Panc1 (cell line): ENCODE data around the gene PAQR4. TPM values are rescaled to one million over a fixed set of nuclear protein-coding genes. Genes with fewer than 3 reads are reported as not detected.

Experiments
- ATAC-seq: fragments of 200-7000 bp; cut with Tn5 transposase; 2 replicates; pipeline ENCODE4 v1.9.1; 2020; ENCODE audit warnings: mild to moderate bottlenecking, moderate library complexity
- BruUV-seq: library from RNA; stranded (reverse); fragments of 400-500 nt; replicated peaks from 2 replicates; lab custom pipeline; 2021; lab: Mats Ljungman, UMichigan
- CTCF ChIA-PET: fragments of 300-600 bp; sonication (Branson Sonifier 250); formaldehyde crosslinking; loops from one replicate; lab custom pipeline; 2022; ENCODE audit warnings: antibody characterized with exemption; lab: Charles Lee
- POLR2A ChIA-PET: fragments of 300-600 bp; sonication (Branson Sonifier 250); formaldehyde crosslinking; loops from one replicate; lab custom pipeline; 2022; ENCODE audit warnings: antibody characterized with exemption; lab: Charles Lee
- DNase-seq: peaks from one replicate; pipeline ENCODE4 v3.0.0-alpha.2; 2010; ENCODE audit warnings: low read depth, low spot score
- H3K27ac ChIP-seq: 2 replicates; pipeline ENCODE4 v1.5.1; 2011; ENCODE audit warnings: mild to moderate bottlenecking, low read length, inconsistent platforms
- H3K27me3 ChIP-seq: fragments of 200-500 bp; sonication (Bioruptor generic); 2 replicates; pipeline ENCODE4 v1.6.0; 2014; ENCODE audit warnings: low read length, inconsistent platforms; ENCODE audit not compliant: control insufficient read depth, insufficient read depth
- H3K36me3 ChIP-seq: fragments of 200-500 bp; sonication (Bioruptor generic); 2 replicates; pipeline ENCODE4 v1.5.1; 2014; ENCODE audit warnings: inconsistent platforms, mild to moderate bottlenecking, low read length, moderate library complexity; ENCODE audit not compliant: control insufficient read depth, insufficient read depth
- H3K4me1 ChIP-seq: 2 replicates; pipeline ENCODE4 v1.5.1; 2011; ENCODE audit warnings: inconsistent platforms, mild to moderate bottlenecking, low read length, moderate library complexity; ENCODE audit not compliant: control insufficient read depth, insufficient read depth
- H3K4me3 ChIP-seq, 2 experiments: 2 replicates each; pipeline ENCODE4 v1.5.1; 2011 to 2012; ENCODE audit warnings: low read depth in 2 of 2, low read length in 2 of 2, mild to moderate bottlenecking in 2 of 2, inconsistent platforms in 1 of 2, moderate library complexity in 1 of 2
- H3K9me3 ChIP-seq: fragments of 200-500 bp; sonication (Bioruptor generic); 2 replicates; pipeline ENCODE4 v1.5.1; 2014; ENCODE audit warnings: low read depth, mild to moderate bottlenecking, inconsistent platforms, low read length, moderate library complexity; ENCODE audit not compliant: control insufficient read depth, insufficient read depth
- POLR2AphosphoS5 ChIP-seq: IDR thresholded peaks from 2 replicates; pipeline ENCODE4 v1.6.1; 2012; ENCODE audit warnings: mild to moderate bottlenecking, low read depth, low read length, moderate library complexity
- SIN3A ChIP-seq: IDR thresholded peaks from 2 replicates; pipeline ENCODE4 v1.6.1; 2012; ENCODE audit warnings: low read depth, mild to moderate bottlenecking, low read length, moderate library complexity, borderline replicate concordance; ENCODE audit not compliant: insufficient read depth
- TCF7L2 ChIP-seq: IDR thresholded peaks from 2 replicates; pipeline ENCODE4 v1.6.1; 2011; ENCODE audit warnings: mild to moderate bottlenecking, low read depth, low read length, inconsistent platforms
- in situ Hi-C: cut with HindIII; loops from 2 replicates; pipeline ENCODE4 v1.10.0; 2016; ENCODE audit warnings: low sequenced_read_pairs, low pct_unique_long_range_greater_than_20kb
- intact Hi-C: fragments of 100-400 bp; cut with micrococcal nuclease; formaldehyde crosslinking; loops from one replicate; pipeline ENCODE4 v1.10.0; 2022; ENCODE audit not compliant: unreplicated experiment
- total RNA-seq: library from RNA; stranded (reverse); gene quantifications from one replicate; pipeline ENCODE4 v1.2.1, GENCODE V29; 2021; ENCODE audit not compliant: unreplicated experiment
- TF ChIP-seq, protein P1 (sequence below): fragments of 450-650 bp; IDR thresholded peaks from 2 replicates; pipeline ENCODE4 v1.5.1; 2017; ENCODE audit warnings: mild to moderate bottlenecking
- TF ChIP-seq, protein P2 (sequence below), 2 experiments: IDR thresholded peaks; 2 replicates each; pipeline ENCODE4 v1.6.1; 2011 to 2012; ENCODE audit warnings: low read depth in 2 of 2, control low read depth in 1 of 2, low read length in 1 of 2, mild to moderate bottlenecking in 1 of 2, moderate library complexity in 1 of 2; ENCODE audit not compliant: insufficient read depth in 1 of 2

PAQR4 gene
- total RNA-seq, 1 experiment from 2014 or later, result 51.8 TPM

GRCh38 chr16:2952679-2953078, 16.5 kb upstream of the PAQR4 start:
- TF ChIP-seq SIN3A (no peak), TCF7L2 (no peak), POLR2AphosphoS5 (no peak)
- TF ChIP-seq, protein P1, sequence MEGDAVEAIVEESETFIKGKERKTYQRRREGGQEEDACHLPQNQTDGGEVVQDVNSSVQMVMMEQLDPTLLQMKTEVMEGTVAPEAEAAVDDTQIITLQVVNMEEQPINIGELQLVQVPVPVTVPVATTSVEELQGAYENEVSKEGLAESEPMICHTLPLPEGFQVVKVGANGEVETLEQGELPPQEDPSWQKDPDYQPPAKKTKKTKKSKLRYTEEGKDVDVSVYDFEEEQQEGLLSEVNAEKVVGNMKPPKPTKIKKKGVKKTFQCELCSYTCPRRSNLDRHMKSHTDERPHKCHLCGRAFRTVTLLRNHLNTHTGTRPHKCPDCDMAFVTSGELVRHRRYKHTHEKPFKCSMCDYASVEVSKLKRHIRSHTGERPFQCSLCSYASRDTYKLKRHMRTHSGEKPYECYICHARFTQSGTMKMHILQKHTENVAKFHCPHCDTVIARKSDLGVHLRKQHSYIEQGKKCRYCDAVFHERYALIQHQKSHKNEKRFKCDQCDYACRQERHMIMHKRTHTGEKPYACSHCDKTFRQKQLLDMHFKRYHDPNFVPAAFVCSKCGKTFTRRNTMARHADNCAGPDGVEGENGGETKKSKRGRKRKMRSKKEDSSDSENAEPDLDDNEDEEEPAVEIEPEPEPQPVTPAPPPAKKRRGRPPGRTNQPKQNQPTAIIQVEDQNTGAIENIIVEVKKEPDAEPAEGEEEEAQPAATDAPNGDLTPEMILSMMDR, result no peak
- TF ChIP-seq, protein P2, sequence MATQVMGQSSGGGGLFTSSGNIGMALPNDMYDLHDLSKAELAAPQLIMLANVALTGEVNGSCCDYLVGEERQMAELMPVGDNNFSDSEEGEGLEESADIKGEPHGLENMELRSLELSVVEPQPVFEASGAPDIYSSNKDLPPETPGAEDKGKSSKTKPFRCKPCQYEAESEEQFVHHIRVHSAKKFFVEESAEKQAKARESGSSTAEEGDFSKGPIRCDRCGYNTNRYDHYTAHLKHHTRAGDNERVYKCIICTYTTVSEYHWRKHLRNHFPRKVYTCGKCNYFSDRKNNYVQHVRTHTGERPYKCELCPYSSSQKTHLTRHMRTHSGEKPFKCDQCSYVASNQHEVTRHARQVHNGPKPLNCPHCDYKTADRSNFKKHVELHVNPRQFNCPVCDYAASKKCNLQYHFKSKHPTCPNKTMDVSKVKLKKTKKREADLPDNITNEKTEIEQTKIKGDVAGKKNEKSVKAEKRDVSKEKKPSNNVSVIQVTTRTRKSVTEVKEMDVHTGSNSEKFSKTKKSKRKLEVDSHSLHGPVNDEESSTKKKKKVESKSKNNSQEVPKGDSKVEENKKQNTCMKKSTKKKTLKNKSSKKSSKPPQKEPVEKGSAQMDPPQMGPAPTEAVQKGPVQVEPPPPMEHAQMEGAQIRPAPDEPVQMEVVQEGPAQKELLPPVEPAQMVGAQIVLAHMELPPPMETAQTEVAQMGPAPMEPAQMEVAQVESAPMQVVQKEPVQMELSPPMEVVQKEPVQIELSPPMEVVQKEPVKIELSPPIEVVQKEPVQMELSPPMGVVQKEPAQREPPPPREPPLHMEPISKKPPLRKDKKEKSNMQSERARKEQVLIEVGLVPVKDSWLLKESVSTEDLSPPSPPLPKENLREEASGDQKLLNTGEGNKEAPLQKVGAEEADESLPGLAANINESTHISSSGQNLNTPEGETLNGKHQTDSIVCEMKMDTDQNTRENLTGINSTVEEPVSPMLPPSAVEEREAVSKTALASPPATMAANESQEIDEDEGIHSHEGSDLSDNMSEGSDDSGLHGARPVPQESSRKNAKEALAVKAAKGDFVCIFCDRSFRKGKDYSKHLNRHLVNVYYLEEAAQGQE (IDR thresholded peaks at IDR 0.05; ENCODE audit: insufficient read depth in 1 of 2, low read depth in 2 of 2, low read length in 1 of 2), result no peak
- DNase-seq (no peak), ATAC-seq (no peak)
- Histone ChIP-seq H3K27me3 (no peaks in the 10 kb centered on the region), H3K4me1 (peaks cover 5% of the 10 kb centered on the region; the same call in 1 of the 2 replicates), H3K36me3 (no peaks in the 10 kb centered on the region), H3K27ac (no peak overlapping the region), H3K9me3 (no peaks in the 10 kb centered on the region), H3K4me3 (no peak overlapping the region)
- in situ Hi-C loops (no loop called here), intact Hi-C loops (no loop called here)
- ChIA-PET POLR2A (interaction anchor here (0.5 kb wide), 1 partner anchor 12 kb away, joined by 3 read pairs; no protein-coding TSS in a partner anchor), CTCF (interaction anchor here (0.6 to 1.1 kb wide), 3 partner anchors 9 to 39 kb away, joined by 4 to 14 read pairs (median 4); no protein-coding TSS in a partner anchor)
- no TSS peak for BruUV-seq

- BruUV-seq, result no TSS peak
- Histone ChIP-seq H3K27me3 (no peaks in the 10 kb centered on the region), H3K36me3 (no peaks in the 10 kb centered on the region), H3K27ac (no peak overlapping the region), H3K4me3 (no peak overlapping the region), H3K9me3 (no peaks in the 10 kb centered on the region), H3K4me1 (peaks cover 5% of the 10 kb centered on the region; the same call in 1 of the 2 replicates)
- DNase-seq, result no peak
- intact Hi-C loops (no loop called here), in situ Hi-C loops (no loop called here)
- ATAC-seq, result no peak; the same call in 1 of the 2 replicates
- TF ChIP-seq POLR2AphosphoS5 (no peak), TCF7L2 (no peak), SIN3A (no peak)
- TF ChIP-seq, protein P1, result no peak
- TF ChIP-seq, protein P2 (IDR thresholded peaks at IDR 0.05; ENCODE audit: insufficient read depth in 1 of 2, low read depth in 2 of 2, low read length in 1 of 2), result no peak
- ChIA-PET CTCF (no interaction called here), POLR2A (no interaction called here)
Measured at GRCh38 chr16:2953706-2954627, 15.2 kb upstream of the PAQR4 start.
